ENCODE data around the gene SH2D3A.

Gene SH2D3A

GRCh38 chr19:6716610-6716970 lies 50.6 kb downstream of the SH2D3A start:
- H3K4ac ChIP-seq (ENCODE audit: low read depth in 1 of 2, low read length in 2 of 2) = no peak overlapping the region
- H2BK15ac ChIP-seq (ENCODE audit: low read depth, poor library complexity, severe bottlenecking) = no peak overlapping the region
- no peak for DNase-seq
- H3K9me3 ChIP-seq (ENCODE audit: control insufficient read depth, low read length) = no peaks in the 10 kb centered on the region
- no peak overlapping the region for H3K9ac ChIP-seq (ENCODE audit: low read length)
- H2BK120ac ChIP-seq (ENCODE audit: low read depth, low read length) = no peak overlapping the region
- H3K18ac ChIP-seq (ENCODE audit: low read depth in 1 of 2, low read length in 2 of 2) = no peak overlapping the region
- H2AFZ ChIP-seq (ENCODE audit: low read depth, low read length) = no peak overlapping the region
- H2AK5ac ChIP-seq (ENCODE audit: low read length, severe bottlenecking) = no peak overlapping the region
- H3K23ac ChIP-seq (ENCODE audit: low read length in 2 of 2) = no peak overlapping the region
- no peak overlapping the region for H2BK12ac ChIP-seq (ENCODE audit: low read length in 2 of 2)
- no peak overlapping the region for H3K4me2 ChIP-seq (ENCODE audit: low read length, poor library complexity, severe bottlenecking)
- H3K79me1 ChIP-seq (replicated peaks; ENCODE audit: low read length, poor library complexity, severe bottlenecking) = no peaks in the 10 kb centered on the region
- no peak overlapping the region for H3K27ac ChIP-seq (ENCODE audit: low read length, poor library complexity, severe bottlenecking)
- H4K8ac ChIP-seq (ENCODE audit: low read length) = no peak overlapping the region
- H2BK5ac ChIP-seq (ENCODE audit: low read depth, low read length, poor library complexity, severe bottlenecking) = no peak overlapping the region
- H3K14ac ChIP-seq (ENCODE audit: low read length in 2 of 2) = no peak overlapping the region
- H3K4me1 ChIP-seq (ENCODE audit: control insufficient read depth, insufficient read depth, low read depth, low read length) = peaks cover 5% of the 10 kb centered on the region
- H3K27me3 ChIP-seq (ENCODE audit: control insufficient read depth in 1 of 2, insufficient read depth in 1 of 2, low read length in 2 of 2) = peaks cover 0 to 8% of the 10 kb centered on the region in 2 experiments
- WGBS = 62% methylated on average over 6 of the region's 6 CpGs
- H3K36me3 ChIP-seq (ENCODE audit: control insufficient read depth in 1 of 2, insufficient read depth in 2 of 2, low read depth in 1 of 2, low read length in 2 of 2) = peaks cover 3 to 41% of the 10 kb centered on the region in 2 experiments
- no peak overlapping the region for H4K91ac ChIP-seq (ENCODE audit: low read length)
- H3K4me3 ChIP-seq (ENCODE audit: insufficient read depth in 1 of 2, low read depth in 1 of 2, low read length in 2 of 2) = no peak overlapping the region

GRCh38 chr19:6714749-6715555 lies 52.3 kb downstream of the SH2D3A start:
- no peak overlapping the region for H4K91ac ChIP-seq (ENCODE audit: low read length)
- H3K23ac ChIP-seq (ENCODE audit: low read length in 2 of 2) = no peak overlapping the region
- H3K79me1 ChIP-seq (replicated peaks; ENCODE audit: low read length, poor library complexity, severe bottlenecking) = no peaks in the 10 kb centered on the region
- H2AK5ac ChIP-seq (ENCODE audit: low read length, severe bottlenecking) = no peak overlapping the region
- no peak overlapping the region for H3K4me3 ChIP-seq (ENCODE audit: insufficient read depth in 1 of 2, low read depth in 1 of 2, low read length in 2 of 2)
- DNase-seq = no peak
- peaks cover 3 to 57% of the 10 kb centered on the region in 2 experiments for H3K36me3 ChIP-seq (ENCODE audit: control insufficient read depth in 1 of 2, insufficient read depth in 2 of 2, low read depth in 1 of 2, low read length in 2 of 2)
- no peak overlapping the region for H2BK5ac ChIP-seq (ENCODE audit: low read depth, low read length, poor library complexity, severe bottlenecking)
- H3K14ac ChIP-seq (ENCODE audit: low read length in 2 of 2) = no peak overlapping the region
- no peak overlapping the region for H2BK120ac ChIP-seq (ENCODE audit: low read depth, low read length)
- H3K9me3 ChIP-seq (ENCODE audit: control insufficient read depth, low read length) = no peaks in the 10 kb centered on the region
- WGBS = 91% methylated on average over 11 of the region's 11 CpGs
- peaks cover 4% of the 10 kb centered on the region for H3K4me1 ChIP-seq (ENCODE audit: control insufficient read depth, insufficient read depth, low read depth, low read length)
- H3K9ac ChIP-seq (ENCODE audit: low read length) = no peak overlapping the region
- H2BK15ac ChIP-seq (ENCODE audit: low read depth, poor library complexity, severe bottlenecking) = no peak overlapping the region
- H3K4ac ChIP-seq (ENCODE audit: low read depth in 1 of 2, low read length in 2 of 2) = no peak overlapping the region
- H3K18ac ChIP-seq (ENCODE audit: low read depth in 1 of 2, low read length in 2 of 2) = no peak overlapping the region
- H4K8ac ChIP-seq (ENCODE audit: low read length) = no peak overlapping the region
- no peak overlapping the region for H2BK12ac ChIP-seq (ENCODE audit: low read length in 2 of 2)
- H3K27ac ChIP-seq (ENCODE audit: low read length, poor library complexity, severe bottlenecking) = no peak overlapping the region
- peaks cover 10 to 24% of the 10 kb centered on the region in 2 experiments for H3K27me3 ChIP-seq (ENCODE audit: control insufficient read depth in 1 of 2, insufficient read depth in 1 of 2, low read length in 2 of 2)
- H2AFZ ChIP-seq (ENCODE audit: low read depth, low read length) = no peak overlapping the region
- H3K4me2 ChIP-seq (ENCODE audit: low read length, poor library complexity, severe bottlenecking) = no peak overlapping the region

- Histone ChIP-seq H3K27me3 (ENCODE audit: control insufficient read depth in 1 of 2, insufficient read depth in 1 of 2, low read length in 2 of 2) (peaks cover 10 to 25% of the 10 kb centered on the region in 2 experiments), H2BK120ac (ENCODE audit: low read depth, low read length) (no peak overlapping the region)
Measured at GRCh38 chr19:6713773-6714692, 53.2 kb downstream of the SH2D3A start.

More at GRCh38 chr19:6713773-6714692, 53.2 kb downstream of the SH2D3A start:
- DNase-seq = no peak
- no peak overlapping the region for H3K4me3 ChIP-seq (ENCODE audit: insufficient read depth in 1 of 2, low read depth in 1 of 2, low read length in 2 of 2)
- no peak overlapping the region for H2BK5ac ChIP-seq (ENCODE audit: low read depth, low read length, poor library complexity, severe bottlenecking)
- H2BK15ac ChIP-seq (ENCODE audit: low read depth, poor library complexity, severe bottlenecking) = no peak overlapping the region
- no peak overlapping the region for H2BK12ac ChIP-seq (ENCODE audit: low read length in 2 of 2)
- no peak overlapping the region for H3K4me2 ChIP-seq (ENCODE audit: low read length, poor library complexity, severe bottlenecking)
- H4K8ac ChIP-seq (ENCODE audit: low read length) = no peak overlapping the region
- H2AFZ ChIP-seq (ENCODE audit: low read depth, low read length) = no peak overlapping the region
- no peak overlapping the region for H3K4ac ChIP-seq (ENCODE audit: low read depth in 1 of 2, low read length in 2 of 2)
- 78% methylated on average over 20 of the region's 24 CpGs for WGBS
- H3K79me1 ChIP-seq (replicated peaks; ENCODE audit: low read length, poor library complexity, severe bottlenecking) = no peaks in the 10 kb centered on the region
- no peak overlapping the region for H2AK5ac ChIP-seq (ENCODE audit: low read length, severe bottlenecking)
- H3K23ac ChIP-seq (ENCODE audit: low read length in 2 of 2) = no peak overlapping the region
- peaks cover 4% of the 10 kb centered on the region for H3K4me1 ChIP-seq (ENCODE audit: control insufficient read depth, insufficient read depth, low read depth, low read length)
- no peak overlapping the region for H3K14ac ChIP-seq (ENCODE audit: low read length in 2 of 2)
- H3K36me3 ChIP-seq (ENCODE audit: control insufficient read depth in 1 of 2, insufficient read depth in 2 of 2, low read depth in 1 of 2, low read length in 2 of 2) = peaks cover 0 to 58% of the 10 kb centered on the region in 2 experiments
- no peaks in the 10 kb centered on the region for H3K9me3 ChIP-seq (ENCODE audit: control insufficient read depth, low read length)
- H3K18ac ChIP-seq (ENCODE audit: low read depth in 1 of 2, low read length in 2 of 2) = no peak overlapping the region
- H4K91ac ChIP-seq (ENCODE audit: low read length) = no peak overlapping the region
- no peak overlapping the region for H3K9ac ChIP-seq (ENCODE audit: low read length)
- no peak overlapping the region for H3K27ac ChIP-seq (ENCODE audit: low read length, poor library complexity, severe bottlenecking)
